Tongue (tissue), 2 donors: ENCODE data around the gene FAM163A. TPM values are rescaled to one million over a fixed set of nuclear protein-coding genes. Genes with fewer than 3 reads are reported as not detected.
"Not testable (repeated sequence)": the region's sequence is repeated elsewhere in the genome, so short reads cannot be mapped to it uniquely, and the experiment has no call there.

Source experiments
- DNase-seq: peaks from one replicate; pipeline ENCODE4 v3.0.0-alpha.2; 2015
- total RNA-seq: library from RNA; depleted of rRNA; stranded (reverse); fragments of >200 nt; gene quantifications from one replicate; pipeline ENCODE4 v1.2.3, GENCODE V29; 2014

Gene FAM163A
- total RNA-seq, 1 donor from 2014 or later = 0.21 TPM

DNA sequence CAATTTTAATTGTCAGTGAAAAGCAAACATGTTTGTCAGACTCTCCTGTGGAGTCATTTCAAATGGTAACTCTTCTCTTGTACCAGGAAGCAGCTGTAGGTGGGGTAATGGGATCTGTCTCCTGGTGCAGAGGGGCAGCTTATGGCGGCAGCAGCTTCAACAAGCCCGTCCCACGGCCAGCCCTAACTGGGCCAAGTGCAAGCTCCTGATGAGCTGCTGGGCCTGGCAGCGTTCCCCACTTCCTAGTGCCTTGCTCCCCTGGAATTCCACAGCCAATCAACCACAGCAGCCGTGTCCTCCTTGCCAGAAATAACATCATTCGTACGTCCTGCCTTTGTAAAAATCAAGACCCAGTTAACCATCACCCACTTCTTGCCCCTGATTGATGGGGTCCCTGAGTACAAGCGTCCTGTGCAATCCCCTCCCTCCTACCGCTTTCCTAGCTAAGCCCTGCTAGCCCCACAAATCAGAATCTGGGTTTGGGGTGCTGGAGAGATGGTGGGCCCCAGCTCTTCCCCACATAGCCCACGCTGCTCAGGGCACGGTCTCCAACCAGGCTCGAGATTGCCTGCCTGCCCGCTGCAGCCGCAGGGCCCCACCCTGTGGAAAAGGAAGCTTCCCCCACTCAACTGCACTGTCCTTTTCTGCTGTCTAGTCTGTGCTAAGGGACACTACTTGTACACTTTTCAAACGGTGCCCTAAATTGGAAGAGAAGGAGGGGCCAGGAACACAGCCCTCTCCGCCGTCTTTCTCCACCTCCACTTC is 73.3 kb downstream of the FAM163A start:
- DNase-seq = peak; percentile 42

- DNase-seq = no peak
These were observed 74.0 kb downstream of the FAM163A start for GRCh38 chr1:179817056-179817455.

- peak; percentile 73 for DNase-seq
These were observed 74.7 kb downstream of the FAM163A start for GRCh38 chr1:179817789-179818188.

- no peak for DNase-seq
These were observed 75.2 kb downstream of the FAM163A start for GRCh38 chr1:179818260-179818659.

DNA sequence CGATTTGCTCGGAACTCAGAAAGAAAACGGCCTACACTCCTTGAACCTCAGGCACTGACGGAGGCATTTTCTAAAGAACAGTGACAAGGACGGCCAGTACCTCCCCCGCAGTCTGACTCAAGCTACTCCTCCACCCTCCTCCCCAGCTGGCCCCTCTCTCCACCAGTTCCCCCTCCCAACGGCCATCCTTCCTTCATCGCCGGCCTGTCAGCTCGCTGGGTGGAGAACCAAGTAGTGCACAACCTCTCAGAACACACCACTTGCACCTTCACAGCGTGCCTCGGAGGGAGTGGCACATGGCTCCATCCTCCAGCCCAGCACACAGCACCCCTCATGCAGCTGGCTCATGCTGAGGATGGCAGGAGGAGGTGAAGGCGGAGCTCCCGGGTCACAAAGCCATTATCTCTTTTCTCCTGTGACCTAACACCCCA is 75.7 kb downstream of the FAM163A start:
- no peak for DNase-seq

DNA sequence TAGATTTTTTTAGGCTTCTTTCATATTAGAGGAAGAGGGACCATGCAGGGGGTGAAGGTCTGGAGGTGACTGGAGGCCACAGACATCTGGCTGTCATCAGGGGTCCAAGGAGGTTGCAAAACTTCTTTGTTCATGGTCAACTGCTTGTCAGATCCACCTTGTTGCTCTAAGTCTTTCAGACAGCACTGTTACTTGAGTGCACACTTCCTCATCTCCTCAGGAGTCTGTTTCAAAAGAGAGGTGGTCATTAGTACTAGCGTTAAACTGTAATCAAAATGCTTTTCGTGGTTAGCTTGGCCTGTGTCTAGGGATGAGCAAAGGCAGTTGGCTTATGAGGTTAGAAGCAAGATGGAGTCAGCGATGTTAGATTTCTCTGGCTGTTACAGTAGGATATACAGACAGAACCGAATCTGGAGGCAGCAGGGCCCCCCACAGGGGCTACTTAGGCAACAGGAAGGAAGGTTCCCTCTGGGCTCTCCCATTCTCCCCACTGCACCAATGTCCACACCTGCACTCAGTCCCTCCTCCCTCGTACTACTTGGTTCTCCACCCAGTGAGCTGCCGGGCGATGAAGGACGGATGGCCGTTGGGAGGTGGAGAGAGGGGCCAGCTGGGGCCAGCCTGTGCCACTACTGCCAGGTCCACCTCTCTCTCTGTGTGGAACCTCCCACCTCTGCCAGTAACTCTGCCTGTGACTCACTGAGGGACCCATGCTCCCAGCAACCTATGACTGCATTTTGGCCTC is 77.3 kb downstream of the FAM163A start:
- DNase-seq = no peak

DNA sequence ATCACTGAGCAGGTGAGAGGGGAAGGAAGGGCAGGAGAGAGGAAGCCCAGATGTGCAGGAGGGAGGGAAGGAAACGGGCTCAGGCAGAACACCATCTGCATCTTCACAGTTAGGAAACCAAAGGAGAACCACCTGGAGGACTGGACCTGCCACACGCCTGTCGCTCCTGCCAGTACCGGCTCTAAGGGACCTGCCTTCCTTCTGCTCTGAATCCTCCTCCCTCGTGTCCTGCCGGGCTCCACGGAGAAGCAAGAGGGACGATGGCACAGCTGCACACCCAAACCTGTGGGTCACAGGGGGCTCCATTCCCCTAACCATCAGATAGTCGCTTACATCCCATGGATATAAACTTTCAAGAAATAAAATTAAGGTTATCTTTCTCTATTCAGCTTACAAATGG is 78.4 kb downstream of the FAM163A start:
- no peak for DNase-seq

GRCh38 chr1:179822065-179822464 is 79.0 kb downstream of the FAM163A start:
- no peak for DNase-seq

DNA sequence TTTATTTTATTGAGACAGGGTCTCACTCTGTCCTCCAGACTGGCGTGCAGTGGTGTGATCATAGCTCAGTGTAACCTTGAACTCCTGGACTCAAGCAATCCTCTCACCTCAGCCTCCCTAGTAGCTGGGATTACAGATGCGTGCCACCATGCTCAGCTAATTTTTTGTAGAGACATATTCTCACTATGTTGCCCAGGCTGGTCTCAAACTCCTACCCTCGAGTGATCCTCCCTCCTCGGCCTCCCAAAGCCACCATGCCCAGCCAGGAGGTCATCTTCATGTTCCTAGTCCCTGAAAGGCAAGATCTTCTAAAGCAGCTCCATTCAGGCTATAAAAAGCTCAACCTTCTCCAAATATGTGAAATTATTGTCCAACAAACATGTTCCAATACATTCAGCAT is 80.6 kb downstream of the FAM163A start:
- no peak for DNase-seq

GRCh38 chr1:179824265-179824664 is 81.2 kb downstream of the FAM163A start:
- no peak for DNase-seq

GRCh38 chr1:179825206-179825605 is 82.1 kb downstream of the FAM163A start:
- DNase-seq = no peak

DNA sequence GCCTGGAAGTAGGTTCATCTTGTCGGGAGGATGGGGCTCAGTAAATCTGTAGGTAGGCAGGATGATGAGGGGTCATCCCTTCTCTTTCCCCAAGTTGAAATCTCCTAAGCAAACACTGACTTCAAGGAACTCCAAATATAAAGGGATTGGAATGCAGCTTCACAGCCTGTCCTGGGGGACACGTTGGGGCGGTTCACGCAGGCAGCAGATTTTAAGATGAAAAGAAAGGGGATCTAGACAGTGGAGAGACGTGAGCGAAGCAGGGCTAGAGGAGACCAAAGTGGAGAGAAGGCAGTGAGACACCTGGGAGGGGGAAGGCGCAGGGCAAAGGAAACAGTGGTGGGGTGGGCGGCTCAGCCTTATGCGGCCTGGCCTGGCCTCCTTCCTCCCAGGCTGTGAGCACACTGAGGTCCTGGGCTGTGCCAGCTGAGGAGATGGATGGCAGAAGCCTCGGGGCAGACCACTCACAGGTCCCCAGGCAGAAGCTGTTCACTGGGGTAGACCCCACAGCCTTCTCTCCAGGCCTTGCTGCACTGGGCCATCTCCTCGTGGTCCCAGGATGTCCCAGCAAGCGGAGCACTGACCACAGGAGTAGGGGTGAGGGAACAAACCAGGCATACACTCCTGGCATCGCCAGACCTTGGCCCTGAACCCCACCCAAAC is 82.8 kb downstream of the FAM163A start:
- DNase-seq = no peak

GRCh38 chr1:179826626-179827280 is 83.7 kb downstream of the FAM163A start:
- no peak for DNase-seq

DNA sequence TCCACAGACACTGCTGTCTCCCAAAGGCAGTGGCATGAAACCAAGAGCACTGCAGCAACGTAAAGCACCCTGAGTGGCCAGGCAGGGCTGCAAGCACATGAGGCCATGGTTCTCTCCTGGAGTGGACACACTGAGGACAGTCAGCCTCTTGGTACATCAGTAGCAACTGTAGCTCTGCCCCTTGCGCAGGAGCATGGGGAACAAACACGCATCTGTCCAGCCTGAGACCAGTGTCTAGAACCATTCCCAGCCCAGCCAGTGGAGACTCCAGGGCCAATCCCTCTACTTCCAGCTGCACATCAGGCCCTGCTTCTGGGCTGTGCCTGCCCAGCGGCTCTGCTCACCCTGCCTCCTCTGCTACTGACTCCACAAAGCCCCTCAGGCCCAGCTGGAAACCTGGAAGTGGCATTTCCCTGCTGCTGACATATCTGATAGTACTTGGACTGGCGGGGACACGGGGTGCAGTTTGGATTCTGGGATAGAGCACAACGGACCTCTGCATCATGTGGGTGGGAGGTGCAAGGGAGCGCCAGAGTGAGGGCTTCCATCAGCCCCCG is 85.5 kb downstream of the FAM163A start:
- DNase-seq = no peak

DNA sequence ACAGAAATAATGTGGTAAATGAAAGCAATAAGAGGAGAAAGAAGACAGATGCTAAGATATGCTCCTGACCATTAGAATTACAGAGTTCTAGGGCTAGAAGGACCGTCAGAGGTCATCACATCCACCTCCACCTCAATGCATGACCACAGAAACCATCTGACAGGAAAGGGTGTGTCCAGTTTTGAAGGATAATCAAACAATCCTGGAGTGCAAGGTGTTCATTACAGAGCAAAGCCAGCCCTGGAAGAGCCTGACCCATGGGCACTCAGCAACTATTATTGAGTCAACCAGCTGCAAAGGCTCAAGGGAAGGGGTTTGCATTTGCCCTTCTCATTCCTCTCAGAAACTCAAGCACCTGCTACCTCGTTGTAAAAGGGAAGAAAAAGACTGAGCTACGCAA is 88.1 kb downstream of the FAM163A start:
- DNase-seq = no peak

- no peak for DNase-seq
These were observed 89.0 kb downstream of the FAM163A start for GRCh38 chr1:179831852-179832699.

DNA sequence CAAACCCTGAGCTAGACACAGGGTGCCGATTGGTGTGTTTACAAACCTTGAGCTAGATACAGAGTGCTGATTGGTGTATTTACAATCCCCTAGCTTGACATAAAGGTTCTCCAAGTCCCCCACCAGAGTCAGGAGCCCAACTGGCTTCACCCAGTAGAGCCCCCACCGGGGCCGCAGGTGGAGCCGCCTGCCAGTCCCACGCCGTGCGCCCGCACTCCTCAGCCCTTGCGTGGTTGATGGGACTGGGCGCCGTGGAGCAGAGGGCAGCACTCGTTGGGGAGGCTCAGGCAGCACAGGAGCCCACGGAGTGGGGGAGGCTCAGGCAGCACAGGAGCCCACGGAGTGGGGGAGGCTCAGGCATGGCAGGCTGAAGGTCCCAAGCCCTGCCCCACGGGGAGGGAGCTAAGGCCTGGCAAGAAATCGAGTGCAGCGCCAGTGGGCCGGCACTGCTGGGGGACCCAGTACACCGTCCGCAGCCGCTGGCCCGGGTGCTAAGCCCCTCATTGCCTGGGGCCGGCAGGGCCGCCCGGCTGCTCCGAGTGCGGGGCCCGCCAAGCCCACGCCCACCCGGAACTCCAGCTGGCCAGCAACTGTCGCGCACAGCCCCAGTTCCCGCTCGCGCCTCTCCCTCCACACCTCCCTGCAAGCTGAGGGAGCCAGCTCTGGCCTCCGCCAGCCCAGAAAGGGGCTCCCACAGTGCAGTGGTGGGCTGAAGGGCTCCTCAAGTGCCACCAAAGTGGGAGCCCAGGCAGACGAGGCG is 93.8 kb downstream of the FAM163A start:
- not testable (repeated sequence) for DNase-seq

- no peak for DNase-seq
These were observed 97.0 kb downstream of the FAM163A start for GRCh38 chr1:179840107-179840506.

DNA sequence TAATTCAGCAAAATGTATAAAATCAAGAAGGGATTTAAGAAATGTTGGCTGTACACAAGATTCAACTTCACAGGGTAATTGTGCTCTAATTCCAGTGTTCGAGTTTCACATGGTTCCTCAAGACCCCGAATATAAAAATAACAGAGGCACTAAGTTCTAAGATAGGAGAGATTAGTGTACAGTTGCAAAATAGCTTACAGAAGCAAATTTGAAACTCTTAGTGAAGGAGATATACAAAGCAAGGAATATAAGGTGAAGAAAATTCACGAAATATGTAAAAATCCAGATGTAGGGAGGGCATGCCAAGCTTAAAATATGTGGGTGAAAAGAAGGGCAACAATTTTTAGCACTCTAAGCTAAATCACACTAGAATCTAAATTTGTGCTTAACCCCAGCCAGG is 105.1 kb downstream of the FAM163A start:
- DNase-seq = no peak

- DNase-seq = no peak
These were observed 110.0 kb downstream of the FAM163A start for GRCh38 chr1:179853102-179853501.

GRCh38 chr1:179855831-179856230 is 112.7 kb downstream of the FAM163A start:
- not testable (repeated sequence) for DNase-seq
